A673 (cell line): ENCODE measurements around the gene APEH. TPM values are rescaled to one million over a fixed set of nuclear protein-coding genes. Genes with fewer than 3 reads are reported as not detected.

Experiments
- BruUV-seq: library from RNA; stranded (reverse); fragments of 400-500 nt; replicated peaks from 2 replicates; lab custom pipeline; 2021; lab: Mats Ljungman, UMichigan
- CTCF ChIA-PET: fragments of 300-600 bp; sonication (Branson Sonifier 250); formaldehyde crosslinking; loops from one replicate; lab custom pipeline; 2022; ENCODE audit warnings: antibody characterized with exemption; lab: Charles Lee
- POLR2A ChIA-PET: fragments of 300-600 bp; sonication (Branson Sonifier 250); formaldehyde crosslinking; loops from one replicate; lab custom pipeline; 2022; ENCODE audit warnings: antibody characterized with exemption; ENCODE audit not compliant: low non-redundant PET; lab: Charles Lee
- DNase-seq: peaks from one replicate; pipeline ENCODE4 v3.0.0-alpha.2; 2015; ENCODE audit warnings: low spot score
- H3K27ac ChIP-seq: fragments of 200-600 bp; sonication (generic); 2 replicates; pipeline ENCODE4 v1.5.1; 2016; ENCODE audit warnings: mixed run types, low read depth, mild to moderate bottlenecking, mixed read lengths, antibody characterized with exemption, low read length; ENCODE audit not compliant: poor library complexity, severe bottlenecking
- H3K27me3 ChIP-seq: fragments of 200-600 bp; sonication (generic); replicated peaks from 2 replicates; pipeline ENCODE4 v1.6.1; 2017; ENCODE audit warnings: mixed run types, low read depth, mild to moderate bottlenecking, mixed read lengths, antibody characterized with exemption, low read length; ENCODE audit not compliant: insufficient read depth, poor library complexity
- H3K36me3 ChIP-seq: fragments of 200-600 bp; sonication (generic); 2 replicates; pipeline ENCODE4 v1.6.1; 2016; ENCODE audit warnings: mixed run types, mild to moderate bottlenecking, mixed read lengths, antibody characterized with exemption, low read length; ENCODE audit not compliant: insufficient read depth, poor library complexity, severe bottlenecking
- H3K4me1 ChIP-seq: fragments of 200-600 bp; sonication (generic); 2 replicates; pipeline ENCODE4 v1.6.1; 2017; ENCODE audit warnings: mixed run types, mild to moderate bottlenecking, mixed read lengths, antibody characterized with exemption, low read length; ENCODE audit not compliant: insufficient read depth, poor library complexity, severe bottlenecking
- H3K4me3 ChIP-seq: fragments of 200-600 bp; sonication (generic); 2 replicates; pipeline ENCODE4 v1.5.1; 2016; ENCODE audit warnings: low read depth, mixed run types, mild to moderate bottlenecking, mixed read lengths, low read length; ENCODE audit not compliant: poor library complexity, severe bottlenecking
- H3K9me3 ChIP-seq: fragments of 200-600 bp; sonication (generic); 2 replicates; pipeline ENCODE4 v1.6.1; 2016; ENCODE audit warnings: mixed run types, low read depth, mild to moderate bottlenecking, mixed read lengths, antibody characterized with exemption, low read length; ENCODE audit not compliant: poor library complexity, severe bottlenecking
- CTCF ChIP-seq: fragments of 300-800, 200-600 bp; sonication (generic); conservative IDR thresholded peaks from 2 replicates; pipeline ENCODE4 v1.5.1; 2017; ENCODE audit warnings: low read depth, mild to moderate bottlenecking, antibody characterized with exemption, low read length, moderate library complexity, mixed read lengths
- EZH2 ChIP-seq: fragments of 200-600 bp; sonication (generic); IDR thresholded peaks from 2 replicates; pipeline ENCODE4 v1.6.1; 2017; ENCODE audit warnings: borderline replicate concordance, low read depth, mild to moderate bottlenecking, mixed read lengths, antibody characterized with exemption, low read length; ENCODE audit not compliant: poor library complexity, severe bottlenecking
- intact Hi-C: fragments of 100-400 bp; cut with micrococcal nuclease; formaldehyde crosslinking; loops from one replicate; pipeline ENCODE4 v1.10.0; 2022; ENCODE audit not compliant: unreplicated experiment
- total RNA-seq: library from RNA; stranded (reverse); gene quantifications from 2 replicates; pipeline ENCODE4 v1.2.3, GENCODE V29; 2021

The APEH gene
- total RNA-seq, 1 experiment from 2014 or later = 64.9 TPM

GRCh38 chr3:49702672-49703071, 28.5 kb downstream of the APEH start:
- no peaks in the 10 kb centered on the region for H3K36me3 ChIP-seq
- H3K9me3 ChIP-seq = no peaks in the 10 kb centered on the region
- no peak overlapping the region for H3K27ac ChIP-seq
- DNase-seq = no peak
- intact Hi-C loops = loop anchor here (5.0 kb wide), 1 partner anchor 205 kb away; no protein-coding TSS in a partner anchor
- ChIA-PET CTCF (no interaction called here), POLR2A (no interaction called here)
- no TSS peak for BruUV-seq
- no peaks in the 10 kb centered on the region for H3K4me1 ChIP-seq
- no peaks in the 10 kb centered on the region for H3K27me3 ChIP-seq
- no peak overlapping the region for H3K4me3 ChIP-seq
- no peak for TF ChIP-seq CTCF
- TF ChIP-seq EZH2 = no peak

- H3K4me1 ChIP-seq = no peaks in the 10 kb centered on the region
- no peak overlapping the region for H3K4me3 ChIP-seq
- no peaks in the 10 kb centered on the region for H3K27me3 ChIP-seq
- ChIA-PET POLR2A (no interaction called here), CTCF (interaction anchor here (1.0 kb wide), 1 partner anchor 135 kb away, joined by 6 read pairs; no protein-coding TSS in a partner anchor)
- H3K9me3 ChIP-seq = no peaks in the 10 kb centered on the region
- intact Hi-C loops = loop anchor here (5.0 kb wide), 1 partner anchor 204 kb away; no protein-coding TSS in a partner anchor
- no TSS peak for BruUV-seq
- no peak for TF ChIP-seq EZH2
- TF ChIP-seq CTCF = peak; percentile 63
- H3K27ac ChIP-seq = no peak overlapping the region
- DNase-seq = peak; percentile 60
- no peaks in the 10 kb centered on the region for H3K36me3 ChIP-seq
Observed at GRCh38 chr3:49703443-49703927, 29.3 kb downstream of the APEH start.

GRCh38 chr3:49703956-49704355, 29.8 kb downstream of the APEH start:
- ChIA-PET CTCF (interaction anchor here (1.0 kb wide), 1 partner anchor 135 kb away, joined by 6 read pairs; no protein-coding TSS in a partner anchor), POLR2A (no interaction called here)
- TF ChIP-seq CTCF (no peak), EZH2 (no peak)
- BruUV-seq = no TSS peak
- intact Hi-C loops = loop anchor here (5.0 kb wide), 1 partner anchor 203 kb away; no protein-coding TSS in a partner anchor
- no peaks in the 10 kb centered on the region for H3K4me1 ChIP-seq
- H3K4me3 ChIP-seq = no peak overlapping the region
- no peak overlapping the region for H3K27ac ChIP-seq
- H3K36me3 ChIP-seq = no peaks in the 10 kb centered on the region
- no peaks in the 10 kb centered on the region for H3K27me3 ChIP-seq
- no peaks in the 10 kb centered on the region for H3K9me3 ChIP-seq
- DNase-seq = no peak
